Measurements from ENCODE around the gene MAN2A1.
"Not testable (repeated sequence)": the region's sequence is repeated elsewhere in the genome, so short reads cannot be mapped to it uniquely, and the experiment has no call there.

The MAN2A1 gene

DNA sequence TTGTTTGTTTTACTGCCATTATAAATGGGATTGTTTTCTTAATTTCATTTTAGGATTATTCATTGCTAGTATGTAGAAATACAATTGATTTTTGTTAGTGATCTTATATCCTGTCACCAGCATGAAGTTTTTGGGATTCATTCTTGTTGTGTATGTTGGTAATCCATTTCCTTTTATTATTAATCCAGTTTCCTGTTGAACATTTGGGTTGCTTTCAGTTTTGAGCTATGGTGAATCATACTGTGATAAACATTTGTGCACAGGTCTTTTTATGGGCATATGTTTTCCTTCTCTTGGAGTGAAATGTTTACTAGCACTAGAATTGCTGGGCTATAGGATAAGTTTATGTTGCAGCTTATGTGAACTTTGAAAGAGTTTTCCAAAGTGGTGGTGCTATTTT is 69.6 kb downstream of the MAN2A1 start:
- DNase-seq = no peak

DNA sequence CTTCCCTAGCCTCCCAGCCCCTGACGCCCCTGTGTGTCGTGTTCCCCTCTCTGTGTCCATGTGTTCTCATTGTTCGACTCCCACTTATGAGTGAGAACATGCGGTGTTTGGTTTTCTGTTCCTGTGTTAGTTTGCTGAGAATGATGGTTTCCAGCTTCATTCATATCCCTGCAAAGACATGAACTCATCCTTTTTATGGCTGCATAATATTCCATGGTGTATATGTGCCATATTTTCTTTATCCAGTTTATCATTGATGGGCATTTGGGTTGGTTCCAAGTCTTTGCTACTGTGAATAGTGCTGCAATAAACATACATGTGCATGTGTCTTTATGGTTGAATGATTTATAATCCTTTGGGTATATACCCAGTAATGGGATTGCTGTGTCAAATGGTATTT is 70.4 kb downstream of the MAN2A1 start:
- not testable (repeated sequence) for DNase-seq

DNA sequence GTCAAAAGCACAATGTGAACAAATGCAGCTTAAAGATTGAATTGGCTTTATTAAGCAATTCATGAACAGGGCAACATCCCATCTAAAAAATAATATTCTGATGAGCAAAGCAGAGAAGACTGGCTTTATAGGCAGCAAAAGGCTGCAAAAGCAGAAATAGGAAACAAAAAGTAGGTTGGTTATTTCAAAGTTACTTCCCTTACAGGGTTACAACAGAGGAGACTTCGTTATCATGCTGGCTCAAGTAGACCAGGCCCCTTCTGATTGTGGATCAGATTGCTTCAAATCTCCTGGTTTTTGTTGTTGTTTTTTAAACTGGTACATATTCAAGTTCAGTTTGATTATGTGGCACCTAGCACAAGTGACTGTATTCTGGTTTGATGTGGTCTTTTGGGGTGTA is 73.1 kb downstream of the MAN2A1 start:
- peak; percentile 40 to 75 for DNase-seq

DNA sequence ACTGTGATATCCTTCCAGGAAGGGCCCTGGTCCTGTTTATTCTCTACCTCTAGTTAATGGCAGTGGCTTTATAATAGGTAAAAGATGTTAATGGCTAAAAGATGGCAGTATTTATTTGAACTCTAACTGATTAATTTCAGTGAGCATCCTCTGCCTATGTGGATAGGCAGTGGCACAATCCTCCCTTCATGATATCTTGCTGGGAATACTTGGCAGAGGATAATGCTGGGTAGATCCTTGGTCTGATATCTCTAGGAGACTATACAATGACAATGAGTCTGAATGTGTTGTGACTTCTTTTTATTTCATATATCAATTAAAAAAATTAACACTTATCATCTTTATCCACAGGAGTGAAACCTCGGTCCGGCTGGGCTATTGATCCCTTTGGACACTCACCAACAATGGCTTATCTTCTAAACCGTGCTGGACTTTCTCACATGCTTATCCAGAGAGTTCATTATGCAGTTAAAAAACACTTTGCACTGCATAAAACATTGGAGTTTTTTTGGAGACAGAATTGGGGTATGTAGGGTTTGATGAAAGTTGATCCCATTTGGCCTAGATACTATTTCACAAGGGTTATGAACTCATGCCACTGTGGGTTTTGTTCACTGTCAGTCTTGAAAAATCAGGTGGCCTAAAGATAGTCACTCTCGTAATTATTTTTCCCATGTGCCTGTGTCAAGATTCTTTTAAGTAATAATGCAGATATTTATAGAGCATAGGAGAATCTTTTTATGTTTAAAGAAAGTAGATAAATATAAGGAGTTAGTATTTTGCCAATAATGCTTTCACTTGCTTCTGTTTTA is 77.7 kb downstream of the MAN2A1 start:
- no peak for DNase-seq

DNA sequence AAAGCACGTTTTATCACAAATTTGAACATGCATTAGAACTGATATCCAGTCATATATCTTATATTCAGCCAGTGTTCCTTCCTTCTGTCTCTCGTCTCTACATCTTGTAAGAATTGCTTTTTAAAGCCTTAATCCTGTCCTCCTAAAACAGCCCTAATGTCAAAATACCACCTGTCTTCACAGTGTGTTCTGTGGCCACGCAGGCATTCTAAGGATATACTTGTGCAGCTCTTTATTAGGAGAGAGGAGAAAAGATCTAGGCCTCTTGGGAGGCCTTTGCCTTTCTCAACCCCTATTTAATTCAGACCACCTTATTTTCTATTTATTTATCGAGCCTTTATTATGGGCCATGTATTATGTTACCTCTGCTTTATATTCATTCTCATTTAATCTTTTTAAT is 78.3 kb downstream of the MAN2A1 start:
- DNase-seq = no peak

DNA sequence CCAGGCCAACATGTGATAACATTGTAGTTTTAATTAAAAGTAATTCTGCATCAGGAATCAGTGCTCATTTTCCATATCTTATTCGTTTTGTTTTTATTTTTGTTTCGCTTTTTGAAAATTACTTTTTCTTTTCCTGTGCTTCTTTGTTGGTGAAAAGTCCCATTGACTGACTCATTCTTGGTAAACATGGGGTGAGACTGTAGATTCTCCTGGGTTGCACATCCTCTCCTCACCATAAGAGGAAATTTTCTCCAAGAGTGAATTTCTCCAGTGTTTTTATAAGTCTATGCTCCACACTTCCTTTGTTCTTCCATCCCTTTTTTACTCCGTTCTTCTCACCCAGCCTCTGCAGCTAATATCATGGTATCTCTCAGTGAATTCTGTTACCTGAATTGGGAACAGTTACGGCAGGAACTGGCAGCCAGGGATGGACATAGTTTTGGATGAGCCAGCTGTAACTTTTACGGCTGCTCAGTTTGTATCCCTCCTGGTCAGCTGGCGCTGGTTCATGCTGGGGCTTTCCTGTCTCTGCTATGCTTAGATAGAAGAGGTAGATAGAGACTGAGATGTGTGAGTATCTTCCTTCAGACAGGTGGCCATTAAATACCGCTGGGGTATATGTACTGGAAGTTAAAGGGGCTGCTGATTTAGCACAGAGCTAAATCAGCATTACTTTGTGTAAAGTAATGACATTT is 80.0 kb downstream of the MAN2A1 start:
- DNase-seq = no peak

DNA sequence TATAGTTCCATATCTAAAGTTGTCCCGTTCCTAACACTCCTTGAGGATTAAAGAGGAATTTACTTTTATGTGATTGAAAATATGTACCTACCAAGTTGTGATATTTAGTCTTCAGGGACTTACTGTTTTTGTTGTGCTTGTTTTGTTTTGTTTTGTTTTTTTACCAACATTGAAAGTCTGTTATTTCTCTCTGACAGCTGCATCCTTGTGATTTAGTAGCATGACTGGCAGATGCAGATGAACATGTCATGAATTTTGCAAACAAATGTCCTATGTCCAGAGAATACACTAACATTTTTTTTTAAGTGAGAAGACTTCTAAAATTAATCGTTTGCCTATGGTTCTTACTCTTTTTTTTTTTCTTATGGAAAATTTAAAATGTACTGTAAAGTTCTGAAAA is 85.4 kb downstream of the MAN2A1 start:
- no peak for DNase-seq

DNA sequence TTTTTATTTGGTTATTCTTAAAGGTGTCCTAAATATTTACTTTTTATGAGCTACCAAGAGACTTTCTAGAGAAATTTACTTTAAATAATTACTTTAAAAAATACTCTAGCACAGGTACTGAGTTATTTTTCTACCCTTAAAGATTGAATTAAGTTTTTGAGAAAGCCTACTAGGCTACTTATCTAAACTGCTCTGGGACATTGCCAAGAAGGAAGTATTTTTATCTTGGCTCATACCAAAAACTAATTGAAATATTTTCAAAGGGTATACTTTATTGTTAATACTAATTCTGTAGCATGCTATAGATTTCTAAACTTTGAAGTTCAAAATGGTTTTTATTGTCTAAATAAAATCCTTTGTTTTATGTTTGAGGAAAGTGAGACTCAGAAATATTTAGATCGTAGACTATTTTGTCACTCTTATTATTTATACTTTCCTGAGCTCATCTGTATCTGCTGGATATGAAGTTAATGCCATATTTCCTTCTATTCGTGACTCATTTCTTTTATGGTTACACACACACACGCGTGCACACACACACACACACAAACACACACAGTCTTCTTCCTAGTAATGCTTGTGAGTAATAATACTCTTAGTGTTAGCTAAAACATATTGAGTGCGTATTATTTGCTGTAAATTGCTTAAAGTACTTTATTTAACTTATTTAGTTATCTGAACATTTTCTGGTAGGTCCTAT is 89.5 kb downstream of the MAN2A1 start:
- DNase-seq = no peak

DNA sequence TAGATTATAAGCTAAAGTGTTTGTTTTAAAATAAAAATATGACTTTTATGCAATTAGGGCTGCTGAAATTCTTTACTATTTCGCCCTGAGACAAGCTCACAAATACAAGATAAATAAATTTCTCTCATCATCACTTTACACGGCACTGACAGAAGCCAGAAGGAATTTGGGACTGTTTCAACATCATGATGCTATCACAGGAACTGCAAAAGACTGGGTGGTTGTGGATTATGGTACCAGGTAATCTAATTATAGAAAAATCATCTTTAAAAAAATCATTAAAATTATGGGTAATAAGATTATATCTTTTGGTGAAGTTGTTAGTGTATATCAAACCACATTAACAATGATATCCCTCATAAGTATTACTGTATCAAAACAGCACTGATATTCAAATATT is 95.0 kb downstream of the MAN2A1 start:
- no peak for DNase-seq

DNA sequence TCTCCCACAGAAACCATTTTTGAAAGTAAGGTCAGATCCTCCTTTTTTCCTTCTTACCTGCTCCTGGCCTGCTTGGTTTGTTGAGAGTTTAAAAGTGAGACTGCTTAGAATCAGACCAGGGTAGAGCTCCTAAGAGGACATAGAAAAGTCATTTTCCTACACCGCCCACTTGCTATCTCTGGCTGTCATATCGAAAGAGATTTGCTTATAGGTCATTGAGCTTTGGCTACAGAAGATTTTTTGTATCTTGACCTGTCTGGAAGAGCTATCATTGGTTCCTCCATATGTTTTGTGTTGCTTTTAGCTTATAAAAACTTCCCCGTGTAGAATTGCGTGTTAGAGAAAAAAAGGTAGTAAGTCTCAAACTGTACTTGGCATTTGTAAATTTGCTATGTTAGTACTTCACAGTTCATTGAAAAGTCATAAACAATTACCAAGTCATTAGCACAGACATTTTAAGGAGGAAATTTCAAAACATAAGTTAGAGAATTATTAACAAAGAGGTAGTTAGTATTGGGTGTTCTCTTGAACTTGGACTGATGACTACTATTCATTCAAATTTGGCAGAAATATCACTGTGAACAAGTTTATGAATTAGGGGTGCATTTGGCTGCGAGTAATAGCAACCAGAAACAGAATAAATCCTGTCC is 96.6 kb downstream of the MAN2A1 start:
- DNase-seq = no peak

DNA sequence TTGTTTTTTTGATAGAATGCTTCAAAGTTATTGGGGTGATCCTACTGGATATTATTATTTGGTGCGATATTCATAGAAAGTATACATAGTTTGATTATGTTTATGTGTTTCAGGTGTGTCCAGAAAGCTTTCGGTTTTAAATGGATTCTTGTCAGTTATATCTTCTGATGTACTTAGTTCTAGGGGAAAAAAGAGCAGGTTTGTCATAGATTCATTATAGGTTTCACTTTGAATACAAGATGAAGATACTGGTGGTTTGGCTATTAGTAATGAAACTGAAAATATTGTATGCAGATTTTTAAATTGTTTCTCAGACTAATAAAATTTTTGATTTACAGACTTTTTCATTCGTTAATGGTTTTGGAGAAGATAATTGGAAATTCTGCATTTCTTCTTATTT is 98.9 kb downstream of the MAN2A1 start:
- no peak for DNase-seq

DNA sequence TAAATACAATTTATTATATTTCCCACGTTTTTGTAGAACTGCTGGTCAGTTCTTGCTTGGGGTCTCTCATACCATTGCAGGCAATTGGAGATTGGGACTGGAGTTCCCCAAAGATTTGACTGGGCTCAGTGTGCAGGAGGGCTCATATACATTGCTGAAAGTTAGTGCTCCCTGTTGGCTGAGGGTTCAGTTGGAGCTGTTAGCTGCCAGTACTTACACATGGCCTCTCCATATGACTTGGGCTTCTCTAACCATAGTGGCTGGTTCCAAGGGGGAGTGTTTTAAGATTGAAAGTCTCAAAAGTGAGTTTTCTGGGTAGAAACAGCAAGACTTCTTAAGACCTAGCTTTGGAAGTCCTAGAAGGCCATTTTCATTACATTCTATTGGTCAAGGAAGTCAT is 102.9 kb downstream of the MAN2A1 start:
- no peak for DNase-seq

DNA sequence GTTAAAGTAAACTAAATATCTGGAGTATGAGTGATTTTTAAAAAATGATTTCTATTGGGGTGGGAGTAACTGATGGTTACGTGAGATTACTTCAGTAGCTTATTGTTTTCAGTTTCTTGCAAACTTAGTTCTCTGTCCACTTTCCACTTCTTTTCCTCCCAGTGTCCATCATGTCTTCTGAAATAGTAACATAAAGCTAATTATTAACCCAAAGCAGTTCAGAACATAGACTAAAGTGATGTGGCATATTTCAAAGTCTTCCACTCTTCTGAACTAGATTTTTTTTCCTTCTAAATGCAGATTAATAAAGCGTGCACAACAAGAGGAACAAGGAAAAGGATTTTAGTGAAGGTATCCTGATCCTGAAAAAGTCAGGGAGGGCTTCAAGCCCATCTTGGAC is 114.1 kb downstream of the MAN2A1 start:
- DNase-seq = no peak

DNA sequence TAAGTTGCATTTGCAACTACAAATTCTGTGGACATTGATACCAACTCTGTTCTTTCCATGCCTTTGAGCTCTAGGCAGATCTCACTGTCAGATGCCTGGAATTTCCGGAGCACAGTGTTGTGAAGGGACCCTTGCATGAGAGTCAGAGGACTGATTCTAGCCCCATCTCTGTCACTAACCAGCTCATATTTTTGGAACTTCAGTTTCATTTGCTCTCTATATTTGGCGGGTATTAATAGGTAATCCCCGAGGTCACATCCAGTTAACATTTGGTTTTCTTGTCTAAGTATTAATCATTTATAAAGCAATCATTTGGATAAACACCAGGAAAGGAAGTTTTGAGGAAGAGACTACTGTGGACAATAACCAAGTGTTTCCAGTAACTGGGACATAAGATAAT is 115.7 kb downstream of the MAN2A1 start:
- no peak for DNase-seq

DNA sequence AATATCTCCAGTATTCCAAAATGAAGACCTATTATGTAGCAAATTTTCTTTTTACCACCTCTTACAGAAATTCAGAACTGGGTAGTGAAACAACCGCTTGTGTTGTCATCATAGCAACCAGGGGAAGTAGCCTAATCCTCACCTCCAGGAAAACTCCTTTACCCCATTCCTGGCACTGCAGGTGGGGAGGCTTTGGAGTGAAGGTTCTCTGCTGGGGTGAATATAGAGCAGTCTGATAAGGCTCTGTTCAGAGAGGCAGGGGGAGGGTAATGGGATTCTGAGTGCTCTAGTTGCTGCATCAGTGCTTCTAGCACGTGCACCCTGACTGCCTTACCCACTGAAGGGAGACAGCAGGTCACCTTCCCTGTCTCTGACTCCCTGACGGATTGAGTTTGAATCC is 116.2 kb downstream of the MAN2A1 start:
- DNase-seq = no peak

DNA sequence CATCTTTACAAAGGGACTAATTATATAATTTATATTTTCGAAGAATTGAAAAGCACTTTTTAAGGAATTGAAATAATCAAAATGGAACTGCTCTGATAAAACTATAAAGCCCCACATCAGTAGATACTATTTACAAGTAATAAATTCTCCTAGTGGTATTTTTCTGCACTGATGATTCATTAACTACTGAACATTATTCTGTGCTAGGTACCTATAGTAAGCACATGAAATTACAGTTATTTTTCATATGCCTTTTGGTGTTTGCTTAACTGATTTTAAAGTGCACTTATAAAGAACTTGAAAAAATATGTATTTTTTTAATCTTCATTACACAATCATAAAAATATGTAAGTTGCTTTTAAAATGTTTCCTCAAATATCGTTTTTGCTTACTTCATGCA is 123.0 kb downstream of the MAN2A1 start:
- DNase-seq = no peak

DNA sequence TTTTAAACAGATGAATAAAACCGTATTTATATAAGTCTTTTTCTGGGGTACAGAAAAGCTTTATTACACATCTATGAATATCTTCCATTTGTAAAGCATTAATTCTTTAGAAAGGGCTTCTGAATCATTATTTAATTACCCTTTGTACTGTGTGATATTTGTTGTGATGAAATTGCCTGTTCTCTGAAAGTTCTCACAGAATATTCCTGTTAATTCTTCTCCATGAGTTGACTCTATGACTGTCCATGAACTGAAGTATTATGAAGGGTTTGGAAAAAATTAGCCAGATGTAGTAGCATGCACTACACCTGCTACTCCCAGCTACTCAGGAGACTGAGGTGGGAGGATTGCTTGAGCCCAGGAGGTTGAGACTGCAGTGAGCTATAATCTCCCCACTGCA is 127.0 kb downstream of the MAN2A1 start:
- DNase-seq = no peak

DNA sequence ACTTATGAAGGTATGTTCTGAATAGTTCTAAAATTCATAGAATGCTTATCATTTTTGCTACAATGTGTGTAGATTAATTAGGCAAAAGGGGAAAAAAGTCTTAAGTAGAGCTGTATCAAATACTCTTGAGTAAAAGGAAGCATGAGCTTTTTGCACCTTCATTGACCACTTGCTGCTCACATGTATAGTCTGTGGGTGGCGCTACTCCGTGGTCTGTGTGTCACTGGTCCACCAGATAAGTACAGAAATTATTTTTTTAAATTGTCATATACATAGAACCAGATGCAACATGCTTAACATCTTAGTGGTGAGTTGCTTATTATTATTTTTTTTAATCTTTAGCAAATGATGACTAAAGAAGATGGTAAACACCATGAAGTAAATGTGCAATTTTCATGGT is 130.2 kb downstream of the MAN2A1 start:
- DNase-seq = no peak

DNA sequence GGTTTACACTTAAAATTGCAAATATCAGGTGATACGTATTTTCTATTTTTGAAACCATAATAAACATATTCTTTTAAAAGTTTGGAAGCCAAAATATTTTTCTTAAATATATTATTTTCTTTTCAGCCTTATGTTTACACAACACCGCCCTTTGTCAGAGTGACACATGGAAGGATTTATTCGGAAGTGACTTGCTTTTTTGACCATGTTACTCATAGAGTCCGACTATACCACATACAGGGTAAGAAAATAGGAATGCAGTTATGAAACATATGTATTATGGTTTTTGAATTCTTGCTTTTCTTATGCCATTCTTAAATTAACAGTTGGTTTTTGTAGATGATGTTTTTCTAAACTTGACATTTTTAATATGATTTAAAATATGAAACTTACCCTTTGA is 133.9 kb downstream of the MAN2A1 start:
- no peak for DNase-seq

DNA sequence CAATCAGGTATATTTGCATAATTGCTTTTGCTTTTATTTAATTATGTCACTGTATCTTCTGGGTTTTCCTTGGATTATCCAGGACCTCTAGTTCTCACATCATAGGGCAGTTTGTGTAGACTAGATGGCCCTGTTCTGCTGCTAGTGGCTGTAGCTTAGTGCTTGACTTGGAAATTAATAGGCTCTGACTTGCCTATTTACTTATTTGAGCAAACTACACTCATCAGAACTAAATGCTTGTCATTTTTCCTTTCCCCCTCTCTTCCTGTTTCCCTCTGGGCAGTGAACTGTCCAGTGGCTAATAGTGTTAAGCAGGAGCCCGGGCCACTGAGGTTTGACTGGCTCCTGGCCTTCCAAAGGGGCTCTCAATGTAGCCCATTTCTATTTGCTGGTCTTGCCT is 135.7 kb downstream of the MAN2A1 start:
- DNase-seq = no peak

DNA sequence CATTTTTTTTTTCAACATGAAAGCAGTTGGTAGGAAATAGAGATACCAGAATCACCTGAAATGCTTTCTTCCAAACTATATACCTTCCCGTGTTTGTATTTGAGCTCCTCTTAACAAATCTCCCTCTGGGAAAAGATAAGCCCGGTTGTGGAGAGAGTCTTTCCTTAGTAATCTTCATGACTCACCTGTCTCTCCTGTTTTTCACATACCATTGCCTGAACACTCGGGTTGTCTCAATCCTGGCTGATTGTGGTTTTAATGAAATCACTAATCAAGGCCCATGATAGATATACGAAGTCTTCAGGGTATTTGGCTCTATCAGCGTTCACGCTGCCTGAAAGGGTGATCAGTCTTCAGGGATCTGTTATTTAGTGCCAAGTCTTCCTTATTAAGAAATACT is 136.7 kb downstream of the MAN2A1 start:
- no peak for DNase-seq

DNA sequence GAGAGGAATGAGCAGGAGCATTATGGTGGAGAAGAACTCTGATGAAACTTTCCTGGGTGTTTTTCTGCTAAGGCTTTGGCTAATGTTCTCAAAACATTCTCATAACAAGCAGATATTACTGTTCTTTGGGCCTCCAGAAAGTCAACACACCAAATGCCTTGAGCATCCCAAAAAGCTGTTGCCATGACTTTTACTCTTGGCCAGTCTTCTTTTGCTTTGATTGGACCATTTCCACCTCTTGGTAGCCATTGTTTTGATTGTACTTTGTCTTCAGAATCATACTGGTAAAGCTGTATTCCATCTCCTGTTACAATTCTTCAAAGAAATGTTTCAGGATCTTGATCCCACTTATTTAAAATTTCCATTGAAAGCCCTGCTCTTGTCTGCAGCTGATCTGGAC is 139.6 kb downstream of the MAN2A1 start:
- DNase-seq = no peak

DNA sequence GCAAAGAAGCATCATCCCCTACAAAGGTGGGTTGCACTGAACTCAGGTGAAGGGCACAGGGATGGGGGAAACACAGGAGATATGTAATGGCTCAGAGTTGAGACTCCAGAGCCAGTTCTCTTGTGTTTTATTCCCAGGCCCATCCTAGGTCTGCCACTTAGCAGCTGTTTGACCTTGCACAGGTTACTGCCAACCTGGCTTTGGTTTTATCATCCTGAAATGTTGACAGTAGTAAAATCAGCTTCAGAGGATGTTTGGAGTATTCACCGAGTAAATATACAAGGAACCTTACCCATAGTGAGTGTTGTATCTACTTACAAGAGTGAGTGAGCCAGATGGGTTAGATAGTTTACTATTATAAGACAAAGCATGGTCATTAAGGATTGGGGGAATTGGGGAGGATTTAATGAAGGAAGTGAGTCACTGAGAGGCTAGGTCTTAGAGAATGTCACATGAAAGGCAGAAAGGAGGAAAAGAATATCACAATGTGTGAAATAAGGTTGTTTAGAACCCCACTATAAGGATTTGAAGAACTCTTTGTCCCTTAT is 141.3 kb downstream of the MAN2A1 start:
- no peak for DNase-seq
